Mesenteric fat pad (tissue), 1 donor: Measurements from ENCODE around the gene POLR1D. TPM values are rescaled to one million over a fixed set of nuclear protein-coding genes. Genes with fewer than 3 reads are reported as not detected.

Experiments
- DNase-seq: peaks from one replicate; pipeline ENCODE4 v3.0.0-alpha.2; 2020; ENCODE audit warnings: low spot score
- total RNA-seq: library from RNA; stranded (reverse); fragmentation: NEBNext Ultra II Directional; extraction: Animal tissue kit (Norgen Biotek cat#: 25700); gene quantifications from one replicate; pipeline ENCODE4 v1.2.1, GENCODE V29; 2021
- donor health status: DM: yes; HTN: yes; CAD: no.

The POLR1D gene
- total RNA-seq, 1 donor from 2014 or later = 63.0 TPM

DNA sequence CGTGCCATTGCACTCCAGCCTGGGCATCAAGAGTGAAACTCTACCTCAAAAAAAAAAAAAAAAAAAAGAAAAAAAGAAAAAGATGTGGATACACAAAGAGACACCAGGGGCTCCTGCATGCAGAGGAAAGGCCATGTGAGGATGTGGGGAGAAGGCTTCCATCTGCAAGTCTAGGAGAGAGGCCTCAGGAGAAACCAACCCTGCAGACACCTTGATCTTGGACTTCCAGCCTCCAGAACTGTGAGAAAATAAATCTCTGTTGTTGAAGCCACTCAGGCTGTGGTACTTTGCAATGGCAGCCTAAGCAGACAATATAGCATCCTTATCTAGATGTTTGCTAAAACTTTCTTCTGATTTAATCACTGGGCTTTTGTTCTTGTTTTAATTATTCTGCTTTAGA lies 50.3 kb downstream of the POLR1D start:
- DNase-seq = no peak

Other genes with a start within 250 kb of the POLR1D start
- gene GTF3A, start 197.3 kb upstream of the POLR1D start, total RNA-seq = 115 TPM
- gene MTIF3, start 171.3 kb upstream of the POLR1D start, total RNA-seq = 55.1 TPM
- 4.0 TPM for gene LNX2, start 1.4 kb upstream of the POLR1D start, total RNA-seq
- not detected for gene GSX1, start 170.6 kb downstream of the POLR1D start, total RNA-seq